GM21515 (cell line): Measurements from ENCODE around the gene PGLYRP2.
"Not testable (repeated sequence)": the region's sequence is repeated elsewhere in the genome, so short reads cannot be mapped to it uniquely, and the experiment has no call there.

ENCODE experiments used
- ATAC-seq: cut with Tn5 transposase; IDR thresholded peaks from one replicate; pipeline ENCODE4 v1.9.1; 2021; ENCODE audit not compliant: unreplicated experiment

PGLYRP2 gene

DNA sequence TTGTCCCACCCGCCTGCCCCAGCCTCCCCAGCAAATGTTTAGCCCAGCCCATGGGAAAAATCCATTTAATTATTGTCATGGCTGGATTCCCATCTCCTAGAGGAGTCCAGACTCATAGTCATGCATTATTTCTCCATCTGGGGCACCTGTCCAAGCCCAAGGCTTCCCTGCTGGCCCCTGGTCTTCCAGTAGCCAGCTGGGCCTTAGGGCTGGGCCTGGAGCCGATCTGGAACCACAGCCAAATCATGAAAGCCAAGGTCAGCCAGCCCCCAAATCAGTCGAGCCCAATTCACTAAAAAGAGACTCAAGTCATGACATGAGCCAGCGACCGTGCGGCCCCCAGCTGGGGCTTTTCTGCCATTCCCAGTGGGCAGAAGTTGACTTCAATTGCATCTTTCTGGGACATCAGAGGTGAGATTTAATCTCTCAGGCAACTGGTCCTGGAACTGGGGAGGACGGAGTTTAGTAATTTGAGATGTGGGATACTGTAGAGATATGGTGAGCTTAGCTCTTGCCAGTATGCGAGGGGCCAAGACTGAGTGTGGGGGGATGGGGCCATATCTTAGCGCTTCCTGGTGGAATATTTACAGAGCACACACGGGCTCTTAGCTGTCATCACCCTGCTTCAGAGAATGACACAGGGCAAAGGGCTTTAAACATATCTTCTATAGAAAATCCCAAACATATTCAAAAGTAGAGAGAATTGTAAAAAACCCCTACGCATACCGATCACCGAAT lies 9.4 kb upstream of the PGLYRP2 start:
- no peak for ATAC-seq

- ATAC-seq, result no peak
These were observed 7.7 kb upstream of the PGLYRP2 start for GRCh38 chr19:15487038-15487437.

GRCh38 chr19:15485768-15486167 lies 6.5 kb upstream of the PGLYRP2 start:
- not testable (repeated sequence) for ATAC-seq

GRCh38 chr19:15480996-15481395 lies 1.7 kb upstream of the PGLYRP2 start:
- not testable (repeated sequence) for ATAC-seq

DNA sequence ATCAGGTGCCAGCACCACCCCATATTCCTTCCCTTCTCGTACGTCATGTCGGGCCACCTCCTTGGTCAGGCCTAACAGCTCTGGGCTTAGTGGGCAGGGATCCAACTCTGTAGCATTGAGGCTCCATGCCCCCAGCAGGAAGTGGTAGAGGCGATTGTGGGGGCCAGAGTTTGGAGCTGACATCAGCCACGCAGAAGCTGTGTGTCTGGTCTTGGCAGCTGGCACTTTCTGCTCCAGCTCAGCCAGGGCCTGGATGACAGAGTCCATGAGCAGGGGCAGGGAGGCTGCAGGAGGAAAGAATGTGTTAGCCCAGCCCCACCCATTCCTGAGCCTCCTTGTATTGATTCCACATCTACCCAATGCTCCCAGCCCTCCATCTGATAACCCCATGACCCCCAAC lies 3.0 kb downstream of the PGLYRP2 start:
- no peak for ATAC-seq

- ATAC-seq, result no peak
These were observed 3.7 kb downstream of the PGLYRP2 start for GRCh38 chr19:15475611-15476010.

GRCh38 chr19:15475169-15475568 lies 4.1 kb downstream of the PGLYRP2 start:
- no peak for ATAC-seq

GRCh38 chr19:15473821-15474220 lies 5.5 kb downstream of the PGLYRP2 start:
- ATAC-seq, result not testable (repeated sequence)

- no peak for ATAC-seq
These were observed 7.6 kb downstream of the PGLYRP2 start for GRCh38 chr19:15471639-15472101.

DNA sequence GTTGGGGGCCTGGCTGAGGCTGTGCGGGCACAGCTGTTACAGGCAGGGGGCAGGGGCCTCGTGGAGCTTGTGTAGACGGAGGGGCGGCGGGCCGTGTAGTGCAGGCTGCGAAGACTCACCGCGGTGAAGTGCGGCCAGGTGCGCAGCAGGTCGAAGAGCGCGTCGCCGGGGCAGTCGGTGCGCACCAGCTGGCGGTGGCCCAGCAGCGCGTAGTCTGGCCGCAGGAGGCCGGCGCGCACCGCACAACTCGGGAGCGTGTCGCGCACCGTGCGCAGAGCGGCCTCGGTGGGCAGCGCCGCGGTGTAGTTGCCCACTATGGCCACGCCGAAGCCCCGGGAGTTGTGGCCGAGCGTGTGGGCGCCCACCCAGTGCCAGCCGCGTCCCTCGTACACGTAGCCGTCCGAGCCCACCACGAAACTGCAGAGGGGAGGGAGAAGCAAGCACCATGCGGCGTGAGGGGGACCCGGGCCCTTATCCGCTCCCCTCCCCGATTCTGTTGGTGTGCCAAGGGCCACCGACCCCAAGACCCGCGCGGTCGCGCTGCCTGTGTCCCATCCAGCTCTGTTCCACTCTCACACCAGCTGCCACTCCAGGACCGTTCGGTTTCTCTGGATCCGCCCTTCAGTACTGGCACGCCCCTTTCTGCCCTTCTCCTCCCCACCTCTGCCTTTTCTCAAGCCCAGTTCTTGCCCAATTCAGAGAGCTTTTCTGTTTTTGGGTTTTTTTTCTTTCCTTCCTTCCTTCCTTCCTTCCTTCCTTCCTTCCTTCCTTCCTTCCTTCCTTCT lies 9.6 kb downstream of the PGLYRP2 start:
- no peak for ATAC-seq

- ATAC-seq, result no peak
These were observed 10.4 kb downstream of the PGLYRP2 start for GRCh38 chr19:15468675-15469512.

- no peak for ATAC-seq
These were observed 11.5 kb downstream of the PGLYRP2 start for GRCh38 chr19:15467734-15468214.

- no peak for ATAC-seq
These were observed 12.2 kb downstream of the PGLYRP2 start for GRCh38 chr19:15466851-15467733.

DNA sequence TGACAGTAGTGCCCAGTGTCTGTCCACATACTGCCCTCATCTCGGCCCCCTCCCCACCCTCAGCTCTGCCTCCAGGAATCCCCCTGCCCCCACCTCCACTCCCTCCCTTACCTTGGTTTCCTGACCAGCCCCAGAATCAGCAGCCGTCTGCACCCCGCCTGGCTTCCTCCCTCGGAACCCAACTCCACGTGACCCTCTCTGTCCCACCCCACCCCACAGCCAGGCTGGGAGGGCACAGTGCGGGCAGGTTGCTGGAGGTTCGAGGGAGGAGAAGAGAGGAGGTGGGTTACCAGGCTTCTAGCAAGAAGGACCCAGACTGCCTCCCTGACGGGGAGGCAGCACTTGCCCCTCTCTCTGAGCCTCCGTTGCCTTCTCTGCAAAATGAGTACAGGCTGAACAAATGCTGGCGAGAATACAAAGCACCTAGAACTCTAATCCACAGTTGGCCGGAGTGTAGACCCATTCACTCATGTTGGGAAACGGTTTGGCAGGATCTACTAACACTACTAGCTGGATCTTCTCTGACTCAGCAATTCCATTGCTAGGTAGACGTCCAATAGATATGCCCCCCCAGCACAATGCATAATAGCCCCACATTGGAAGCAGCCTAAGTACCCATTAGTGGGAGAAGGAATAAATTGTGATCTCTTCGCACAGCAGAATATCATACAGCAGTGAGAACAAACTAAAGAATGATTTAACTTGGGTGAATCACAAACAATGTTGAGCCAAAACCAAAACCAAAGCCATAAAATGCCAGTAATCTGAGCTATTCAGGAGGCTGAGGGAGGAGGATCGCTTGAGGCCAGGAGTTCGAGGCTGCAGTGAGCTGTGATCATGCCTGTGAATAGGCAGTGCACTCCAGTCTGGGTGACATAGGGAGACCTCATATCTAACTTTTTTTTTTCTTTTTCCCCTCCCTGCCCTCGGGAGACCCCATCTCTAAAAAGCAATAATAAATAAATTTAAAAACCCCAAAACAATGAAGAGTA lies 14.6 kb downstream of the PGLYRP2 start, which contains the start of gene RASAL3:
Gene RASAL3, minus strand, starts transcription at position 151 of the 992 bp plus-strand sequence. CDS start 186 bp downstream, outside the sequence.
- peak; percentile 43 for ATAC-seq

DNA sequence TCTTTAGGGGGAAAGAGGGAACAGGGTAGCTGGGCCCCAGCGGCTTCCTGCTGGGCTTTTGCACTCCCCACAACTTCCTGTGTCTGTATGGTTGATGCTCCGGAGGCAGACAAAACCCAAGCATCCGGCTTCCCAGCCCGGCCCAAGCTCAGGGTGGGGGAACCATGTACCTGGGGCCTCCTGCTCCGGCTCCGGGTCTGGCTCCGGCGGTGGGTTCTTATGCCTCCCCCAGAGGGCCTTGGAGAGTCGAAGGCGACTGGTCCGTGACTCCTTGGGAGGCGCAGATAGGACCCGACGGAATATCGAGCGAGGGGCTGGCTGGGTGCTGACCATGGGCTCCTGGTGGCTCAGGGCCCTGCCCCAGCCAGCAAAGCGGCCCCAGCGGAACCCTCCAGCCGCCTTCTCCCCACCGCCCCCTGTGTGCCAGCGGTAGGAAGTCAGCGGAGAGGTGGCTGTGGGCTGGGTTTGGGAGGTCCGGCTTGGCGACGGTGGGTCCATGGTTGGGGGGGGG lies 15.4 kb downstream of the PGLYRP2 start:
- peak; percentile 45 for ATAC-seq

DNA sequence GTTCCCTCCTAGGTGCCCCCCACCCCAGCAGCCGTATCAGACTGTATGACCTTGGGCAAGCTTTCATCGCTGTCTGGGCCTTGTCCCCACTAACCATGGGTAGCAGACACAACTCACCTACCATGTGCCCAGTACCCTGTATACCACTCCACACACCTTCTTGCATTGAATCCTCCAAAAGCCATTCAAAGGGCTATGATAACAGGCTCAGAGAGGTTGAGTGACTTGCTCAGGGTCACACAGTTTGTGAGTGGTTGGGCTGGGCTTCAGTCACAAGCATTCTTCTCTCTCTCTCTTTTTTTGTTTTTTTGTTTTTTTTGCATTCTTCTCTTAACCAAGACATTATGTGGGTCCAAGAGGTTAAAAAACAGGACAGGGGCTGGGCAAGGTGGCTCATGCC lies 17.6 kb downstream of the PGLYRP2 start:
- ATAC-seq, result no peak

DNA sequence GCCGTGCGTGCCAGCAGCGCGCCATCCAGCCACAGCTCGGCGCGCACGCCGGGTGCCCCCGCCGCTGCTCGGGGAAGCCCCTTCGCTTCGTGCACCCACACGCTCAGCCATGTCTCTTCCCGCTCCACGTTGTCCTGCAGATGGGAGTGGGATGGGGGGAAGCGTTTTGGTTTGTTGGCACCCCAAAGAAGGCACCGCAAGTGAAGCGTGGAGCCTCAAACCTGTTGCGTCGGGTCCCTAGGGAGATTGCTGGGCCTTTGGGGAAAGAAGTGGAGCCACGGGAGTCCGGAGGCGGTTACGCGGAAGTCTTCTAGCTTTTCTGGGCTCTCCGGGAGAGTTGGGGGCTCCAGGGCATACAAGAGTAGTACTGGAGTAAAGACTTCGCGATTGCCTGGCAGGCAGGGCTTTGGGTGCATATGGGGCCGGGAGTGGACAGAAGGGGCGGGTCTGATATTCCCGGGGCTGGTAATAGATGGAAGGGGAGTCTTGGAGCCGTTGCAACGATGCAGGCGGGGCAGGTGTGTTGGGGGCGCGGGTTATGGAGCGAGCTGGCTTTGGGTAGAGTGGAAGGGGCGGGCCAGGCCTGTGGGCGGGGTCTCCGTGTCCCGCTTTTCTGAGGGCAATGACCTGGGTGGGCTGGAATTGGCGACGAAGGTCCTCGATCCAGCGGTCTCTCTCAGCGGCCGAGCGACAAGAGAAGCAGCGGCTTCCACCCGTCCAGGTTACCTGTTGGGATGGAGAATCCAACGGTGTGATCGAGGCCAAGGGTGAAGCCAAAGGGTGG lies 21.4 kb downstream of the PGLYRP2 start:
- no peak for ATAC-seq
